Neural cell (in vitro differentiated cells): Measurements from ENCODE around the gene MBNL2. TPM values are rescaled to one million over a fixed set of nuclear protein-coding genes. Genes with fewer than 3 reads are reported as not detected.
A peak's percentile ranks its signal among the peaks of the same experiment; 100 is the strongest.

Source experiments
- H2AFZ ChIP-seq: fragments of 200-600, 300-800 bp; sonication (generic), shearing (Covaris generic); 2 replicates; pipeline ENCODE4 v1.6.0; 2014; ENCODE audit warnings: low read depth, mild to moderate bottlenecking, antibody characterized with exemption, low read length, moderate library complexity
- H3F3A ChIP-seq: fragments of 200-600 bp; shearing (Covaris generic); 2 replicates; pipeline ENCODE4 v1.6.1; 2016; ENCODE audit warnings: mild to moderate bottlenecking, moderate library complexity, mixed read lengths, antibody characterized with exemption, low read length; ENCODE audit not compliant: insufficient read depth, poor library complexity, severe bottlenecking
- H3K27ac ChIP-seq: fragments of 200-600, 300-800 bp; sonication (generic), shearing (Covaris generic); 2 replicates; pipeline ENCODE4 v1.5.1; 2014; ENCODE audit warnings: mild to moderate bottlenecking, low read length, moderate library complexity
- H3K27me3 ChIP-seq: fragments of 300-800, 200-600 bp; sonication (generic), shearing (Covaris generic); 2 replicates; pipeline ENCODE4 v1.6.0; 2014; ENCODE audit warnings: mild to moderate bottlenecking, low read depth, low read length, moderate library complexity; ENCODE audit not compliant: insufficient read depth
- H3K36me3 ChIP-seq: fragments of 300-800, 200-600 bp; sonication (generic), shearing (Covaris generic); 2 replicates; pipeline ENCODE4 v1.5.1; 2014; ENCODE audit warnings: mild to moderate bottlenecking, antibody characterized with exemption, low read length, moderate library complexity; ENCODE audit not compliant: insufficient read depth
- H3K4me2 ChIP-seq: fragments of 300-800, 200-600 bp; sonication (generic), shearing (Covaris generic); 2 replicates; pipeline ENCODE4 v1.6.0; 2014; ENCODE audit warnings: mild to moderate bottlenecking, low read length
- H3K4me3 ChIP-seq: fragments of 300-800, 200-600 bp; sonication (generic), shearing (Covaris generic); 2 replicates; pipeline ENCODE4 v1.5.1; 2014; ENCODE audit warnings: mild to moderate bottlenecking, low read length, moderate library complexity
- H3K79me2 ChIP-seq: fragments of 200-600 bp; shearing (Covaris generic); replicated peaks from 2 replicates; pipeline ENCODE4 v1.6.0; 2014; ENCODE audit warnings: mild to moderate bottlenecking, low read length, moderate library complexity; ENCODE audit not compliant: insufficient read depth
- H3K9ac ChIP-seq: fragments of 300-800, 200-600 bp; sonication (generic), shearing (Covaris generic); 2 replicates; pipeline ENCODE4 v1.6.1; 2016; ENCODE audit warnings: mild to moderate bottlenecking, low read length, mixed read lengths
- H3K9me2 ChIP-seq: fragments of 200-600 bp; shearing (Covaris generic); 2 replicates; pipeline ENCODE4 v1.6.1; 2016; ENCODE audit warnings: mild to moderate bottlenecking, low read length, mixed read lengths; ENCODE audit not compliant: insufficient read depth
- H3K9me3 ChIP-seq: fragments of 200-600, 300-800 bp; sonication (generic), shearing (Covaris generic); 2 replicates; pipeline ENCODE4 v1.6.1; 2016; ENCODE audit warnings: mild to moderate bottlenecking, mixed run types, low read length, moderate library complexity, mixed read lengths
- H4K20me1 ChIP-seq: fragments of 200-600 bp; shearing (Covaris generic); 2 replicates; pipeline ENCODE4 v1.6.1; 2016; ENCODE audit warnings: mild to moderate bottlenecking, mixed run types; ENCODE audit not compliant: insufficient read depth
- EP300 ChIP-seq: fragments of 450-650 bp; conservative IDR thresholded peaks from 2 replicates; pipeline ENCODE4 v1.6.1; 2014; ENCODE audit warnings: antibody characterized with exemption, mild to moderate bottlenecking, moderate library complexity; ENCODE audit not compliant: poor library complexity, severe bottlenecking
- EZH2 ChIP-seq: fragments of 200-600, 300-800 bp; shearing (Covaris generic), sonication (generic); IDR thresholded peaks from 2 replicates; pipeline ENCODE4 v1.6.1; 2014; ENCODE audit warnings: antibody characterized with exemption, low read length, borderline replicate concordance, mild to moderate bottlenecking; ENCODE audit not compliant: insufficient read depth, poor library complexity, severe bottlenecking
- MXI1 ChIP-seq: fragments of 450-650 bp; conservative IDR thresholded peaks from 2 replicates; pipeline ENCODE4 v1.6.1; 2014; ENCODE audit warnings: antibody characterized with exemption, mild to moderate bottlenecking; ENCODE audit not compliant: poor library complexity, severe bottlenecking
- POLR2AphosphoS5 ChIP-seq: IDR thresholded peaks from 2 replicates; pipeline ENCODE4 v1.6.1; 2012
- RAD21 ChIP-seq: fragments of 450-650 bp; conservative IDR thresholded peaks from 2 replicates; pipeline ENCODE4 v1.6.1; 2014; ENCODE audit warnings: antibody characterized with exemption, mild to moderate bottlenecking, moderate library complexity
- REST ChIP-seq: IDR thresholded peaks from 2 replicates; pipeline ENCODE4 v1.6.1; 2012; ENCODE audit warnings: borderline replicate concordance
- SMC3 ChIP-seq: fragments of 450-650 bp; conservative IDR thresholded peaks from 2 replicates; pipeline ENCODE4 v1.6.1; 2014; ENCODE audit warnings: antibody characterized with exemption, mild to moderate bottlenecking, moderate library complexity; ENCODE audit not compliant: poor library complexity
- TAF1 ChIP-seq: IDR thresholded peaks from 2 replicates; pipeline ENCODE4 v1.6.1; 2012; ENCODE audit warnings: low read depth
- polyA minus RNA-seq: library from RNA; depleted of rRNA, polyadenylated mRNA; stranded (reverse); fragments of >200 nt; gene quantifications from 2 replicates; pipeline ENCODE4 v1.2.3, GENCODE V29; 2014
- polyA plus RNA-seq: library from polyadenylated mRNA; depleted of rRNA; stranded (reverse); fragments of >200 nt; gene quantifications from 2 replicates; pipeline ENCODE4 v1.2.3, GENCODE V29; 2014
- TF ChIP-seq, protein P1 (sequence below): fragments of 450-650 bp; IDR thresholded peaks from 2 replicates; pipeline ENCODE4 v1.5.1; 2014; ENCODE audit warnings: antibody characterized with exemption, mild to moderate bottlenecking, moderate library complexity; ENCODE audit not compliant: poor library complexity, severe bottlenecking

The MBNL2 gene
- polyA plus RNA-seq, result 2.6 and 4.3 TPM in 2 replicates
- 10.7 and 15.5 TPM in 2 replicates for polyA minus RNA-seq

GRCh38 chr13:97221989-97222700, at the start of gene MBNL2:
Gene MBNL2, plus strand, starts transcription at chr13:97222333. Its CDS starts 53,903 bp downstream, at chr13:97276236.
- Histone ChIP-seq H4K20me1 (no peaks in the 10 kb centered on the region), H3K27me3 (no peaks in the 10 kb centered on the region), H3K9me3 (no peaks in the 10 kb centered on the region), H3K79me2 (peaks cover 20% of the 10 kb centered on the region), H3K36me3 (no peaks in the 10 kb centered on the region), H3K27ac (peak within 1 kb of the TSS; percentile 87), H3K9ac (peak within 1 kb of the TSS; percentile 63), H3K4me2 (peak within 1 kb of the TSS; percentile 77), H3K9me2 (no peaks in the 10 kb centered on the region), H2AFZ (peak within 1 kb of the TSS; percentile 67), H3K4me3 (peak within 1 kb of the TSS; percentile 66), H3F3A (no peaks in the 10 kb centered on the region)
- TF ChIP-seq TAF1 (peak; percentile 89), EZH2 (no peak), REST (peak; percentile 89), SMC3 (peak; percentile 55), RAD21 (peak; percentile 54), MXI1 (peak; percentile 90), POLR2AphosphoS5 (peak; percentile 83), EP300 (peak; percentile 54)
- TF ChIP-seq, protein P1, sequence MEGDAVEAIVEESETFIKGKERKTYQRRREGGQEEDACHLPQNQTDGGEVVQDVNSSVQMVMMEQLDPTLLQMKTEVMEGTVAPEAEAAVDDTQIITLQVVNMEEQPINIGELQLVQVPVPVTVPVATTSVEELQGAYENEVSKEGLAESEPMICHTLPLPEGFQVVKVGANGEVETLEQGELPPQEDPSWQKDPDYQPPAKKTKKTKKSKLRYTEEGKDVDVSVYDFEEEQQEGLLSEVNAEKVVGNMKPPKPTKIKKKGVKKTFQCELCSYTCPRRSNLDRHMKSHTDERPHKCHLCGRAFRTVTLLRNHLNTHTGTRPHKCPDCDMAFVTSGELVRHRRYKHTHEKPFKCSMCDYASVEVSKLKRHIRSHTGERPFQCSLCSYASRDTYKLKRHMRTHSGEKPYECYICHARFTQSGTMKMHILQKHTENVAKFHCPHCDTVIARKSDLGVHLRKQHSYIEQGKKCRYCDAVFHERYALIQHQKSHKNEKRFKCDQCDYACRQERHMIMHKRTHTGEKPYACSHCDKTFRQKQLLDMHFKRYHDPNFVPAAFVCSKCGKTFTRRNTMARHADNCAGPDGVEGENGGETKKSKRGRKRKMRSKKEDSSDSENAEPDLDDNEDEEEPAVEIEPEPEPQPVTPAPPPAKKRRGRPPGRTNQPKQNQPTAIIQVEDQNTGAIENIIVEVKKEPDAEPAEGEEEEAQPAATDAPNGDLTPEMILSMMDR, result no peak

DNA sequence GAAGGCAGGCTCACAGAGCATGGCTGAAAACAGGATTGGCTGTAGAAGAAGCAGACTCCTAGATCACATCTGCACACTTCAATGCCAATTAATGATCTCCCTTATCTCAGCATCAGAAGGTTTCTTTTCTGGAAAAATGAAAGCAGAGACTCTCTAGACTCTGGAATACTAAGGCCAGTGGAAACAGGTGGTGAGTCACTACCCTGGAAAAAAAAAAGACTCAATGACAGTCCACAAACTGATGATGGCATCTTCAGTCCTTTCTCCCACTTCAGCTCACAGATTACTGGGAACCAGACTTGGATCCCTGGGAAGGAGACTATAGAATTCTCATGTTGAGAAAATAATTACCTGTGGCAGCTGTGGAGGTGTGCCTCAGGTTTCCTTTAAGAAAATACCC, 47.5 kb upstream of the MBNL2 start:
- Histone ChIP-seq H3K9me3 (no peaks in the 10 kb centered on the region), H3K27me3 (no peaks in the 10 kb centered on the region), H2AFZ (no peak overlapping the region), H3K4me2 (no peak overlapping the region), H3K79me2 (no peaks in the 10 kb centered on the region), H3F3A (no peaks in the 10 kb centered on the region), H3K27ac (no peak overlapping the region), H3K9ac (no peak overlapping the region), H3K9me2 (no peaks in the 10 kb centered on the region), H3K4me3 (no peak overlapping the region), H3K36me3 (no peaks in the 10 kb centered on the region), H4K20me1 (no peaks in the 10 kb centered on the region)
- TF ChIP-seq, protein P1, result no peak
- TF ChIP-seq TAF1 (no peak), REST (no peak), EP300 (no peak), SMC3 (no peak), POLR2AphosphoS5 (no peak), EZH2 (no peak), RAD21 (no peak), MXI1 (no peak)
